Stimulated activated CD8-positive, alpha-beta memory T cell treated with anti-CD3 and anti-CD28 coated beads, Interleukin-4, amount 100 ng/mL, for 24 hours (primary cell): ENCODE results near the gene FHOD3.
"Not testable (repeated sequence)": the region's sequence is repeated elsewhere in the genome, so short reads cannot be mapped to it uniquely, and the experiment has no call there.

ENCODE experiments used
- DNase-seq: peaks from one replicate; pipeline ENCODE4 v3.0.0-alpha.2; 2020; ENCODE audit warnings: low read depth

The FHOD3 gene

DNA sequence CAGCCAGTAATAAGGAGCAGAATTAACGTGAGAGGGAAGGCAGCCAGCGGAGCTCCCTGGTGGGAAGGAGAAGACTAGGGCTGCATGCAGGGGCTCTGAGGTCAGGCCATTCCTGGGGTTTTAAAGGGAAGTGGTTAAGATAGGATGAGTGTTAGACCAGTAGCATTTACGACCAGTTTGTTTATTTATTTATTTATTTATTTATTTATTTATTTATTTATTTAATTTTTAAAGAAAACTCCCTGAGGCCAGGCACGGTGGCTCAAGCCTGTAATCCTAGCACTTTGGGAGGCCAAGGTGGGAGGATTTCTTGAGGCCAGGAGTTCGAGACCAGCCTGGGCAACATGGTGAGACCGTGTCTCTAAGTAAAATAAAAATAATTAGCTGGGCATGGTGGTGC, 152.8 kb downstream of the FHOD3 start:
- DNase-seq: no peak

DNA sequence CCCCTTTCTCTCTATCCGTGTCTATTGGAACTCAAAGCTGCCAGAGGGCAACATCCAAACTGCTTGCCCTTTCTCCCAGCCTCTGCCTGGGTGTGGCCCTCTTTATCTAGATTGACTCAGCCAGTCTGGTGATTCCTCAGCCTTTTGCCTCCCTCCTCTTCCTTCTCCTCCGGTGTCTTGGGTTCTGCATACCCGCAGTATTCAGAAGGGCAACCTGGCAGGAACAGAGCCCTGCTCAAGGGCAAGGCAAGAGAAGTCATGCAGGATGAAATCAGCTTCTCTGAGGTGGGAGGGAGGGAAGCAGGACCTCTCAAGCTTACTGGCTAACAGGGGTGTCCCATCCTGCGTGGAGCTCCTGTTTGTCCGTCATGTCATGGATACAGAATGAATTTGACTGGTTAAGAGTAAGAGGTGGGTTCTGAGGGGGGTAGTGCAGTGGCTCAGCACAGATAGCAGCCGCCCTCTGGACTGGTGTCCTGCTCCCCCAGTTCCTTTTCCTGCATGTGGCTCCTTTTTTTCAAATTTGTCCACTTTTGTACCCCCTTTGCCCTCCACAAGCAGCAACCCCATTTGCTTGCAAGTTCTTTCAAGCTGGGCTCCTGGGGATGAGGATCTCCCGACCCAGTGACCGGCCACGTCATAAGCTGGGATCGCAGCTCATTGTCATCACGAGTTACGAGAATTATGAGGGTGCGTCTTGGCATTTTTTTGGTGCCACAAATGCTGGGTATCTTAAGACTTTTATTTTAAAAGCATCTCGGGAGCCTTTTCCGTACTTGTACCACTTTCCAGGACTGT, 154.1 kb downstream of the FHOD3 start:
- DNase-seq: no peak

GRCh38 chr18:36454245-36454644, 156.7 kb downstream of the FHOD3 start:
- no peak for DNase-seq

GRCh38 chr18:36454848-36455458, 157.4 kb downstream of the FHOD3 start:
- no peak for DNase-seq

DNA sequence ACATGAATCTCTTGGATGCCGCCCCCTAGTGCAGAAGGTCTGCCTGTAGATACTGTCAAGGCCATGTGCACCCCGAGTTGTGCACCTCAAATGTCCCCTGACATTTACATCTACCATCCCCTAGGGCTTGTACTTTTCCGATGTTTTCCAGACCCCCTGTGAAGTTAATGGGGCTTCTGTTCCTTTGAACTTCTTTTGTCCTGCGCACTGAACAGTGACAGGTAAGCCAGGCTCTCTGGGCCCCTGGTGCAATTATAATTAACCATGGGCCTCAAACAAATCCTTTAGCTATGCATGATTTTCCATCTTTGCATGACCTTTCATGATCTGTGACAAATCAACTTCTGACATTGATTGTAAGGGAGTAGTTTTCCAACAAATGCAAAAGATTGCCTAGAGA, 158.4 kb downstream of the FHOD3 start:
- DNase-seq: no peak

- DNase-seq: no peak
Observed at GRCh38 chr18:36456622-36457021, 159.1 kb downstream of the FHOD3 start.

- no peak for DNase-seq
Observed at GRCh38 chr18:36457683-36458082, 160.2 kb downstream of the FHOD3 start.

DNA sequence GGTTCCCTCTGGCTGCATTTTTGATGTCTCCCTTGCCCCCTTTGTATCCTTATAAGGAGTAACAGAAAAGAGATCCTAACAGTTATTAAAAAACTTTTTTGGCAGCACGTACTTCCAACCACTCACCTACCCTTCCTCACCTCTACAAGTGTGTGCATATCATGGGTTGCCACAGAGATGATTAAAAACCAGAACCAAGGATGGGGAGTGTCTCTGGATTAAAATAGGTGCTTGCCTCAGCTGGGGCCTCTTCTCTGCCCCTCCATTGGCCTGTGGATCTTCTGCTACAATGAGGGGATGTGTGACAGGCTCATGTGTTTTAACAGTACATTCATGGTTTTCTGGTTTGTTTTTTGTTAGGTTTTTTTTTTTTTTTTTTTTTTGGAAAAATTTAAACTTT, 160.8 kb downstream of the FHOD3 start:
- no peak for DNase-seq

- DNase-seq: no peak
Observed at GRCh38 chr18:36459203-36459602, 161.7 kb downstream of the FHOD3 start.

DNA sequence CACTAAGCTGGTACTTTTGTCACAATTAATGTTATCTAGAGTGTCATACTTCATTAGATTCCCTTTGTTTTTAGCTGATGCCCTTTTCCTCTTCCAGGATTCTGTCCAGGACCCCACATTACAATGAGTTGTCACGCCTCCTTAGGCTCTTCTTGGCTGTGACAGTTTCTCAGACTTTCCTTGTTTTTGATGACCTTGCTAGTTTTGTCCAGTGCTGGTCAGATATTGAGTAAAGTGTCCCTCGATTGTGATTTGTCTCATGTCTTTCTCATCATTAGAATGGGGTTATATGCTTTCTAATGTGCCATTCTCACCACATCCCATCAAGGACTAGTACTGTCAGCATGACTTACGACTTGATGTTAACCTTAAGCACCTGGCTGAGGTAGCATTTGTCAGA, 162.3 kb downstream of the FHOD3 start:
- DNase-seq: no peak

DNA sequence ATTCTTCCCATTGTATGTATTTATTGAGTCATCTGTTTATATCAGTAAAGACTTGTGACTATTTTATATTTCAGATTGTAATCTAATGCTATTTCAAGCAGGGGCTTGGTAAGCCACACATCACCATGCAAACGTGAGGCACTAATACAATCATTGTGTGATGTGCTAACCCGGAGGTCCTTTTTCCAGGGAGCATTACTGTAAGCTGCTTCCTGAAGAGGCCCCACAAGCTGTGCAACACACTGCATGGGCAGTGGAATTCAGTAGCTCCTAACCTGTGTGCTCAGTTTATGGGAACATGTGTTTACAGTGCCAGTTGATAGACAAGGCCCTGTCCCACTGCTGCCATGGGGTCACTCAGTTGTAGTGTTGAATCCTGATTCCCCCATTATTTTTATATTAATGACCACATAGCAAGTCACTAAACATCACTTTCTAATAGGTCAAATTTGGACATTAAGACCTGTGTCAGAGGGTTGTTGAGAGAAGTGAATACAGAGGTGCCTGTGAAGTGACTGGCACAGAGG, 162.9 kb downstream of the FHOD3 start:
- DNase-seq: no peak

GRCh38 chr18:36460854-36461253, 163.3 kb downstream of the FHOD3 start:
- no peak for DNase-seq

DNA sequence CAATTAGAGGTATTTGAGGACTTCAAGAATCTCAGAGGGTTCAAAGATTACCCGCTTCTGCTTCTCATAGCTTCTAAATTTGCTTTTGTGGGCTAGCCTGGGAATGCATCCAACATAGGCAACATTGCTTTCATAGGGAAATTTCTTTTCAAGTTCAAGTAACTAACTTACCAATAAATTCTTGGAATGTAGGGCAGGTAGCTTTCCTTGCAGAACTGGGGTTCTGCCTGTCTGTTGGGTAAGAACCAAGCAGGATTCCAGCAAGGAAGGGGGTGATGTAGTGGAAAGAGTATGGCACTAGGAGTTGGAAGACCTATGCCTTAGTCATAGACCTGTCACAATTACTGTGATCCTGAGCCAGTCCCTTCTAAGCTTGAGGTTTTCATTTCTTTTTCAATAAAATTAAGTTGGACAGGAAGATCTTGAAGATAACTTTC, 164.1 kb downstream of the FHOD3 start:
- no peak for DNase-seq

- not testable (repeated sequence) for DNase-seq
Observed at GRCh38 chr18:36463516-36463915, 166.0 kb downstream of the FHOD3 start.

DNA sequence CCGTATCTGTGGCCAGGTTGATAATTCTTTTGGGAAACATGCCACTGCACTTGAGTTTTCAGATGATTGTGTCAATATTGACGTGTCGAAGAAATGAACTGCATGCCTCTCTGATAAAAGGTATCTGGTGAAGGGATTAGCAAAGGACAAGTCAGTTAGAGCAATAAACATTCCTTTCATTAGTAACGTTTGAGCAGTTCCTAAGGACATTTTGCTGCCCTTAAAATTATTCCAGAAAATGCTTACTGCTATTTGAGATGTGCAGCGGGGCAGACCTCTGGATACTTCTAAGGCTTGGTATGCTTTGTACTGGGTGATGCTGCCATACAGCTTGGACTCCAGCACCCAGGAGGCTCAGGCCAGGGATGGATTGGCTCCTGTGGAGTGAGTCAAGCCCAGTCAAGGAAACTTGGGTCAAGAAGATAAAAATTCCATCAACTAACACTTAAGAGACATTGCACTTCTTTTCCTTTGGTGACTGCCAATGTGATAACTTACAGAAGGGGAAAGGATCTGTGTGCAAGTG, 166.7 kb downstream of the FHOD3 start:
- no peak for DNase-seq

- DNase-seq: no peak
Observed at GRCh38 chr18:36465276-36465675, 167.8 kb downstream of the FHOD3 start.

DNA sequence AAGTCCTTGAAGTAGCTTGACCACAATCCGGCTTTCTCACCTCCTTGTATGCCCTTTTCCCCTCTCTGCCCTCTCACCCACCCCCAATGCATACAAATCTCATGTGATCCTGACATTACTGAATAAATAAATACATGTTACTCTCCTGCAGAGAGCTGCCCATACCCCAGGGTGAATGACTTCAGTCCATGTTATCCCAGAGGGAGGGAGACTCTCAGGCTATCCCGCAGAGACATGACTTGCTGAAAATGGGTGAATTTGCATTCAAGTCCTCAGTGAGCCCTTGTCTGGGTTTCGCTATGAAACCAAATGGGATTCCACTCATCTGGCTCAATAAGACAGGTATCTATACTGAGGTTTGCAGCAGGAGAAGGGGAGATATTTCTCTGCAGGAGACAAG, 168.5 kb downstream of the FHOD3 start:
- no peak for DNase-seq

DNA sequence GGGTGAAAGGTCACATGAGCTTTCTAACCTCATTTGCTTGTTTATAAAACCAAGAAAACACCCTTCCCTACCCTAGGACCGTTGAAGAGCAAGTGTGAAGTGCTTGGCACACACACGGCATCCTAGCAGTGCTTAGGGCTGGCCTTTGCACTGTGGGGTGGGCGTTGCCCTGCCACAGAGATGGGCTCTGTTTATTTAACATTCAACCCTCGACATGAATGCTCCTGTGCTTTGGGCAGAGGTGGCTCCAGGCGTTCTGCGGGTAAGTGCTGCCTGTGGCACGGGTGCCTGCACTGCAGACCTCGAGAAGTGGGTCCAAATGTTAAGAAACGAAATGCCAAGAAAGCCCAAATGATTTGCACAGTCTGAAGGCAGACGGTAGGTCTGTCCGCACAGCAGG, 170.1 kb downstream of the FHOD3 start:
- DNase-seq: no peak

GRCh38 chr18:36468161-36468560, 170.6 kb downstream of the FHOD3 start:
- DNase-seq: no peak

GRCh38 chr18:36469461-36469860, 171.9 kb downstream of the FHOD3 start:
- DNase-seq: no peak

GRCh38 chr18:36470896-36471295, 173.4 kb downstream of the FHOD3 start:
- no peak for DNase-seq

DNA sequence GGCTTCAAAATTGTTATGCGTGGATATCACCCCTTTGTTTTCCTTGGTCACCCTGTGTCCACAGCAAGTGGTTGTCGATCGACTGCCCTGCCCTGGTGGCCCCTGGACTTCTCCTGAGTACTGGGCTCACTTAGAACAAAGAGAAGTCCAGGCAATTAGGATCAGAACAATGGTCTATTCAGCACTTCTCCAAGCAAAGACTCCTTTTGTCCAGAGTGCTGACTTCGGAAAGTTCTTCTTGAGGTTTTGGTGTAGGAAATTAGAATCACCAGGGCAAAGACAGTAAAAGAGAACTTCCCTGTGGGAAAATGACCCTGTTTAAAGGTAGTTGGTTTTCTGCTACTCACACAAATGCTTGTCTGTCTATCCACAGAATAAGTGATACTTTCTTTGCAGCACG, 173.9 kb downstream of the FHOD3 start:
- DNase-seq: no peak

GRCh38 chr18:36476433-36476832, 178.9 kb downstream of the FHOD3 start:
- no peak for DNase-seq
